ENCODE measurements around the gene DOCK3.

Gene DOCK3, protein sequence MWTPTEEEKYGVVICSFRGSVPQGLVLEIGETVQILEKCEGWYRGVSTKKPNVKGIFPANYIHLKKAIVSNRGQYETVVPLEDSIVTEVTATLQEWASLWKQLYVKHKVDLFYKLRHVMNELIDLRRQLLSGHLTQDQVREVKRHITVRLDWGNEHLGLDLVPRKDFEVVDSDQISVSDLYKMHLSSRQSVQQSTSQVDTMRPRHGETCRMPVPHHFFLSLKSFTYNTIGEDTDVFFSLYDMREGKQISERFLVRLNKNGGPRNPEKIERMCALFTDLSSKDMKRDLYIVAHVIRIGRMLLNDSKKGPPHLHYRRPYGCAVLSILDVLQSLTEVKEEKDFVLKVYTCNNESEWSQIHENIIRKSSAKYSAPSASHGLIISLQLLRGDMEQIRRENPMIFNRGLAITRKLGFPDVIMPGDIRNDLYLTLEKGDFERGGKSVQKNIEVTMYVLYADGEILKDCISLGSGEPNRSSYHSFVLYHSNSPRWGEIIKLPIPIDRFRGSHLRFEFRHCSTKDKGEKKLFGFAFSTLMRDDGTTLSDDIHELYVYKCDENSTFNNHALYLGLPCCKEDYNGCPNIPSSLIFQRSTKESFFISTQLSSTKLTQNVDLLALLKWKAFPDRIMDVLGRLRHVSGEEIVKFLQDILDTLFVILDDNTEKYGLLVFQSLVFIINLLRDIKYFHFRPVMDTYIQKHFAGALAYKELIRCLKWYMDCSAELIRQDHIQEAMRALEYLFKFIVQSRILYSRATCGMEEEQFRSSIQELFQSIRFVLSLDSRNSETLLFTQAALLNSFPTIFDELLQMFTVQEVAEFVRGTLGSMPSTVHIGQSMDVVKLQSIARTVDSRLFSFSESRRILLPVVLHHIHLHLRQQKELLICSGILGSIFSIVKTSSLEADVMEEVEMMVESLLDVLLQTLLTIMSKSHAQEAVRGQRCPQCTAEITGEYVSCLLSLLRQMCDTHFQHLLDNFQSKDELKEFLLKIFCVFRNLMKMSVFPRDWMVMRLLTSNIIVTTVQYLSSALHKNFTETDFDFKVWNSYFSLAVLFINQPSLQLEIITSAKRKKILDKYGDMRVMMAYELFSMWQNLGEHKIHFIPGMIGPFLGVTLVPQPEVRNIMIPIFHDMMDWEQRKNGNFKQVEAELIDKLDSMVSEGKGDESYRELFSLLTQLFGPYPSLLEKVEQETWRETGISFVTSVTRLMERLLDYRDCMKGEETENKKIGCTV (N-terminal part only)

DNA sequence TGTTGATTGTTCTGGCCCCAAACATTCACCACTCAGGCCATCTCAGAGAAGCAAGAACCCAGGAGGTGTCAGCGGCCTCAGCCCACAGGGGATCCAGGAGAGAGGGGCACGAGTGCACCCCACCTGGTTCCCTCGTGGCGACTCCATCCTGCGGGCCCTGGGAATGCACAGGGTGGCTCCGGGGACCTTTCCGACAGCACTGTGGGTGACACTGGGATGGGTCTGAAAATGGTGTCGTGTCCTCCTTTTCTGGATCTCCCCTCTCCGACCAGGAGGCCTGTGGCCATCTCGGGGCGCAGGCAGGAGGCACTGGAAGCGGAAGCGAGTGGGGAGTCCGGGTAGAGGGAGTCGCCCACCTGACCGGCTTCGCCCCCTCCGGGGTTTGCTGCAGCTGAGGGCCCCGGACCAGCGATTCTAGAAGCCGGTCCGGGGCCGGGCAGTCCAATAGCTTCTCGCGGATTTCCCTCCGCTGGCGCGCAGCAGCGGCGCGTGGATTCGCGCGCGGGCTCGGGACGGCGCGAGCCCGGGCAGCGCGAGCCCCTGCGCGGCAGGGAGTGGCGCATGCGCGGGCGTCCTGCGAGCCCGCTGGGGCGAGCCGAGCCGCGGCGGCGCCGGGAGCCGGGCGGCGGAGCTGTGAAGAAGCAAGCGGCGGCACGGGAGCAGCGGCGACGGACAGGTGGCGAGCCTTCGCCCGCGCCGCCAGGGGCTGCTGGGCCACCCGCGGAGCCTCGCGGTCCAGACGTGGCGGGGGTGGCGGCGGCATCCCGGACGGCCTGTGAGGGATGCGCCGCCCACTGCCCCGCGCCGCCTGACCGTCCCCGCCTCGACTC, at the start of gene DOCK3:
DOCK3 (plus strand) TSS at position 579 of the 830 bp plus-strand sequence. CDS start 337 bp downstream, outside the sequence.
- peak; percentile 72 for DNase-seq

GRCh38 chr3:50625231-50626182, 49.2 kb upstream of the DOCK3 start:
- DNase-seq, result no peak

GRCh38 chr3:50626401-50626800, 48.3 kb upstream of the DOCK3 start:
- no peak for DNase-seq

DNA sequence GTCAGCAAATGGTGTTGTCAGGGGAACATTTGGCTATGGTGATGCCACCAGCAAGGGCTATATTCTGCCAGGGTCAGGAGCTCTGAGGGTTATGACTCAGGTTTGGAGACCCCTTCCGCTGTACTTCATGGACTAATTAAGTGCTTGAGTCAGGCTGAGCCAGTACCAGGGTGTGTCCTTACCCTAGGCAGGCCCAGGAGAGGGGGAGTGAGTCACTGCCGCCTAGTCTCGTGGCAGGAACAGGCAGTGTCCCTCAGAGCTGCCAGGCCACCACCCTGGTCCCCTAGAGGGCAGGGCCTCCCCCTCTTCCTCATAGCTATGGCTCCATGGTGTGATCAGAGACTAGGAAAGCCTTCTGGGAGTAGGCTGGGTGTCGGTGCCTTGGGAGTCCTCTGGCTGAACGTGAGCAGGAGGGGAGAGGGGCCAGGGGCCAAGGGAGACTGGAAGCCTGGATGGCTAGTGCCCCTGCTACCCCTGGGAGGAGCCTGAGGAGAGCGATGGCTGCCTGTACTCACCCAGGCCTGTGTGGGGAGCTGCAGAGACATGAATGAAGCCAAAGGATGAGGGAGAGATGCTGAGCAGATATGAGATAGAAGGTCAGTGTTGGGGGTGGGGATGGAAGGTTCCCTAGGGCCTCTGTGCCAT, 47.2 kb upstream of the DOCK3 start:
- peak; percentile 93 for DNase-seq

GRCh38 chr3:50628601-50629000, 46.1 kb upstream of the DOCK3 start:
- DNase-seq, result no peak

DNA sequence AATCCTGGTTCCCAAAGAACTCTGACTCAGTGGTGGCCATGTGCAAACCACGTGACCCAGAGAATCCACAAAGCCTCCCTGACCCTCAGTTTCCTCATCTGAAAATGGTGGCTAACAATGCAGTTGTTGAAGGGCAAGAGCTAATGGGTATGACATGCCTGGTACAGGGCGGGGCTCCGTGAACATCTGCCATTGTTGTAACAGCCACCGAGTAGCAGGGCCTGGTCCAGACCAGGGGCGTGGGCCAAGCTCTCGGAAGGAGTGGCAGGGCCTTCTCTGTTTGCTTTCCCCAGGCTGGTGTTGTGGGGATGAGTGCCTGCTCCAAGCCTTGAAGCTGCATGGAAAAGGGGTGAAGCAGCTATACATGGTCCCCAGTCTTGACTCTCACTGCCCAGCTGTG, 44.3 kb upstream of the DOCK3 start:
- DNase-seq, result no peak

GRCh38 chr3:50630877-50631276, 43.9 kb upstream of the DOCK3 start:
- DNase-seq, result no peak

GRCh38 chr3:50632450-50632849, 42.3 kb upstream of the DOCK3 start:
- peak; percentile 70 for DNase-seq

DNA sequence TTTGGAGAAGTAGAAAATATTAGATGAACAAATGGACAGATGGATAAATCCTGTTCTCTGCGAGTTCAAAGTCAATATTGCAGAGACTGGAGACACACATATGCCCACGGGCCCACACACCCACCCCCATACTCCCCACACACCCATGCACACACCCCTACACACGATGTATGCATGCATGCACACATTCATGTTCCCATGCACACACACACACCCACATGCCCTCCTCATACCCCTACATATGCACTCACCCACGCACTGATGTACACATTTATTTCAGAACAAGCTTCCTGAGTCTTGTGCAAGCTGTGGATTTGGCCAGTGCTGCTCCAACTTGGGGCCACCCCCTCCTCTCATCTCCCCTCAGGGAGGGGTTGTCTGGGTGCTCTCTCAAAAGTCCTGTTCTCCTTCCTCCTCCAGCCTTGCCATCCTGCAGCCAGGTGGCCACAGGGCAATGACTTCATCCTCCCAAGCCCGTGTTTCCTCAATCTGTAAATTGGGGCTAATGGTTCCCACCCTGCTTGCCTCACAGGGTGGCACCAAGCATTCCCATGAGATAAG, 41.4 kb upstream of the DOCK3 start:
- peak; percentile 23 for DNase-seq

GRCh38 chr3:50635066-50635465, 39.7 kb upstream of the DOCK3 start:
- DNase-seq, result no peak

GRCh38 chr3:50637011-50637410, 37.7 kb upstream of the DOCK3 start:
- no peak for DNase-seq

- DNase-seq, result no peak
These were observed 36.8 kb upstream of the DOCK3 start for GRCh38 chr3:50637945-50638344.

DNA sequence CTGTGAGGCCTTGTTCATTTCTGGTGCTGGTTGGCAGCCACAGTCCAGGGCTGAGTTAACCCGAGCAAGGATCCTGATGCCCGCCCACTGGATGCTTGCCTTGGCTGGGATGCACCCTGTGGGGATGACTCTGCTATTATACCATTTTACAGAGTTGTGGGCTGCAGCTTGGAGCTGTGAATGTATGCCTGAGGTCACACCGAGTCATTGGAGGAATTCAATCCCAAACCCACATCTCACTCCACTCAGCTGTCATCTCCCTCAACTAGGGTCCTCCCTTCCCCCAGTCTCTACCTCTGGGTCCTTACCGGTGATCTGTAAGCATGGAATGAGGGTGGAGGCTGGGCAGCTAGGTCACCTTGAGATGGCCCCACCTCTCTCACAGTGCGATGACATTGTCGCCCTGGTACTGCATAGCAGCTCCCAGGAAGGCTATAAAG, 35.7 kb upstream of the DOCK3 start:
- peak; percentile 13 for DNase-seq

GRCh38 chr3:50642382-50642781, 32.3 kb upstream of the DOCK3 start:
- DNase-seq, result no peak

DNA sequence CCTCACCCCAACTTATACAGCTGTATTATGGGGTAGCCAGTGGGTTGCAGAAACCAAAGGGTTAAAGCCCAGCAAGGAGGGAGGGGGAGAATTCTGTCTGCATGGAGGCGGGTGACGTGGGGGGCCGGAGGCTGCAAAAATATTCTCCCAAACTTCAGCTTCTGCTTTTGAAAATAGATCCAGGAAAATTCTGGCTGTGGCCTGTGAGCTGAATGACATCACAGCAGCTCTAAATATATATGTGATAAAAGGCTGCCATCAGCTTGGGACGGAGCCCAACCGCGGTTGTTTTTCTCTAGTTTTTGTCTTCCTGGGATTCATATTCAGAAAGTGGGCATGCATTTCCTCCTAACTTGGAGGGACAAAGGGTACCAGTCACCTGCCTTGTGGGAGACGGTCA, 30.2 kb upstream of the DOCK3 start:
- DNase-seq, result no peak

- no peak for DNase-seq
These were observed 29.3 kb upstream of the DOCK3 start for GRCh38 chr3:50645378-50645777.

DNA sequence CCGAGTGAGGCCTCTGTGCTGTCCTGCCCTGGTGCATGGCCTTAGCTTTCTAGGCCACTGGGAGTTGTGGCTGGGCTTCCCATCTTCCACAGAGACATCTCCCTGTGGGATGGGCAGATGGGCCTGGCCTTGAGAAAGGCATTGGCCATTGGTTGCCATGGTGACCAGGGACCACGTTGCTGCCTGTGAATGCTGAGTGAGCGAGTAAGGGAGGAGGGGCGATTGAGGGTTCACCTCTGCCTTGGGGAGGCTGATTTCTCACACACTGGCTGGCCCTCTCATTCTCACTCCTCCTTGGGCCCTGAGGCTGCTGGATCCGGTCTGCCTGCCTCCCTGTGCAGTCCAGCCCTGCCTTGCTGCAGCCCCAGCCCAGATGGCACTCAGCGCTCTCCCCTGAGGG, 26.4 kb upstream of the DOCK3 start:
- DNase-seq, result no peak

- no peak for DNase-seq
These were observed 25.8 kb upstream of the DOCK3 start for GRCh38 chr3:50648944-50649343.

- no peak for DNase-seq
These were observed 25.2 kb upstream of the DOCK3 start for GRCh38 chr3:50649451-50649931.

DNA sequence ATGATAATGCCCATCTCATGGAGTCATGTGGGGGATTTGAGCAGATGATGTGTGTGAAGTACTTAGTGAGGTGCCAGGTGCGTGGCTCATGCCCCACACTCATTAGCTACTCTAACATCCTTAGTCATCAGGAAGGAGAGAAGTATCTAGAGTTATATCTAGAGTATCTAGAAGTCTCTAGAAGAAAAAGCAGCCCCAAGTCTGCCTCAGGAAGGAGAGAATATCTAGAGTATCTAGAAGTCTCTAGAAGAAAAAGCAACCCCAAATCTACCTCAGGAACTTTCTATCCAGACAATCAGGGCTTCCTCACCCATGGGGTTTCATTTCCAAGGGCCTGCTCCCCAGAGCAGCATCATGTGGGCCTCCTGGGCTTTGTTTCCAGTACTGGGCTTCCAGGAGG, 24.7 kb upstream of the DOCK3 start:
- no peak for DNase-seq

Data from inflammatory macrophage treated with lipopolysaccharide for 4 hours (primary cell).